Measurements from ENCODE around the gene POLR3F.

The POLR3F gene

GRCh38 chr20:18465536-18466200 is 1.5 kb upstream of the POLR3F start:
- peak overlapping the region; percentile 91 for H2AFZ ChIP-seq (ENCODE audit: low read depth, low read length)
- peaks cover 15% of the 10 kb centered on the region; the same call in 1 of the 2 replicates for H3K36me3 ChIP-seq (ENCODE audit: insufficient read depth, low read length)
- H3K4me3 ChIP-seq (ENCODE audit: low read depth in 1 of 2, low read length in 2 of 2) = no peak overlapping the region
- H3K4me2 ChIP-seq (ENCODE audit: insufficient read depth, low read length) = peak overlapping the region; percentile 89
- no peaks in the 10 kb centered on the region for H4K20me1 ChIP-seq (ENCODE audit: insufficient read depth, low read length)
- H3K79me2 ChIP-seq (ENCODE audit: insufficient read depth, low read length) = peaks cover 34% of the 10 kb centered on the region
- no peaks in the 10 kb centered on the region for H3K9me3 ChIP-seq (ENCODE audit: insufficient read depth, low read length, severe bottlenecking)
- H3K27ac ChIP-seq (ENCODE audit: low read length) = no peak overlapping the region
- H3K27me3 ChIP-seq (ENCODE audit: insufficient read depth, low read length, poor library complexity) = no peaks in the 10 kb centered on the region
- TF ChIP-seq EZH2 (IDR thresholded peaks at IDR 0.05; ENCODE audit: borderline replicate concordance, low read depth, low read length, severe bottlenecking) = no peak
- TF ChIP-seq, protein P1, sequence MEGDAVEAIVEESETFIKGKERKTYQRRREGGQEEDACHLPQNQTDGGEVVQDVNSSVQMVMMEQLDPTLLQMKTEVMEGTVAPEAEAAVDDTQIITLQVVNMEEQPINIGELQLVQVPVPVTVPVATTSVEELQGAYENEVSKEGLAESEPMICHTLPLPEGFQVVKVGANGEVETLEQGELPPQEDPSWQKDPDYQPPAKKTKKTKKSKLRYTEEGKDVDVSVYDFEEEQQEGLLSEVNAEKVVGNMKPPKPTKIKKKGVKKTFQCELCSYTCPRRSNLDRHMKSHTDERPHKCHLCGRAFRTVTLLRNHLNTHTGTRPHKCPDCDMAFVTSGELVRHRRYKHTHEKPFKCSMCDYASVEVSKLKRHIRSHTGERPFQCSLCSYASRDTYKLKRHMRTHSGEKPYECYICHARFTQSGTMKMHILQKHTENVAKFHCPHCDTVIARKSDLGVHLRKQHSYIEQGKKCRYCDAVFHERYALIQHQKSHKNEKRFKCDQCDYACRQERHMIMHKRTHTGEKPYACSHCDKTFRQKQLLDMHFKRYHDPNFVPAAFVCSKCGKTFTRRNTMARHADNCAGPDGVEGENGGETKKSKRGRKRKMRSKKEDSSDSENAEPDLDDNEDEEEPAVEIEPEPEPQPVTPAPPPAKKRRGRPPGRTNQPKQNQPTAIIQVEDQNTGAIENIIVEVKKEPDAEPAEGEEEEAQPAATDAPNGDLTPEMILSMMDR (IDR thresholded peaks at IDR 0.05; ENCODE audit: borderline replicate concordance, extremely low read depth, low read length, poor library complexity, severe bottlenecking) = no peak
- peaks cover 31% of the 10 kb centered on the region for H3K4me1 ChIP-seq (ENCODE audit: insufficient read depth, low read length)
- ATAC-seq (ENCODE audit: insufficient read depth, low read depth) (no peak), DNase-seq (no peak)
- H3K9ac ChIP-seq (ENCODE audit: low read depth, low read length) = no peak overlapping the region

- Histone ChIP-seq H3K36me3 (ENCODE audit: insufficient read depth, low read length) (peaks cover 24% of the 10 kb centered on the region; the same call in 1 of the 2 replicates), H3K4me2 (ENCODE audit: insufficient read depth, low read length) (peak overlapping the region; percentile 89), H3K27me3 (ENCODE audit: insufficient read depth, low read length, poor library complexity) (no peaks in the 10 kb centered on the region), H3K79me2 (ENCODE audit: insufficient read depth, low read length) (peaks cover 36% of the 10 kb centered on the region), H3K4me3 (ENCODE audit: low read depth in 1 of 2, low read length in 2 of 2) (peak overlapping the region; percentile 86 to 89; a peak in 3 of 4 replicates), H3K9ac (ENCODE audit: low read depth, low read length) (peak overlapping the region; percentile 78), H3K27ac (ENCODE audit: low read length) (no peak overlapping the region), H2AFZ (ENCODE audit: low read depth, low read length) (peak overlapping the region; percentile 91), H3K4me1 (ENCODE audit: insufficient read depth, low read length) (peaks cover 31% of the 10 kb centered on the region), H3K9me3 (ENCODE audit: insufficient read depth, low read length, severe bottlenecking) (no peaks in the 10 kb centered on the region), H4K20me1 (ENCODE audit: insufficient read depth, low read length) (no peaks in the 10 kb centered on the region; the same call in 1 of the 2 replicates)
- no peak; the same call in 2 of the 3 replicates for ATAC-seq (ENCODE audit: insufficient read depth, low read depth)
- no peak for DNase-seq
- TF ChIP-seq EZH2 (IDR thresholded peaks at IDR 0.05; ENCODE audit: borderline replicate concordance, low read depth, low read length, severe bottlenecking) = no peak
- TF ChIP-seq, protein P1 (IDR thresholded peaks at IDR 0.05; ENCODE audit: borderline replicate concordance, extremely low read depth, low read length, poor library complexity, severe bottlenecking) = no peak
Observed at GRCh38 chr20:18466574-18466893, 656 bp upstream of the POLR3F start.

DNA sequence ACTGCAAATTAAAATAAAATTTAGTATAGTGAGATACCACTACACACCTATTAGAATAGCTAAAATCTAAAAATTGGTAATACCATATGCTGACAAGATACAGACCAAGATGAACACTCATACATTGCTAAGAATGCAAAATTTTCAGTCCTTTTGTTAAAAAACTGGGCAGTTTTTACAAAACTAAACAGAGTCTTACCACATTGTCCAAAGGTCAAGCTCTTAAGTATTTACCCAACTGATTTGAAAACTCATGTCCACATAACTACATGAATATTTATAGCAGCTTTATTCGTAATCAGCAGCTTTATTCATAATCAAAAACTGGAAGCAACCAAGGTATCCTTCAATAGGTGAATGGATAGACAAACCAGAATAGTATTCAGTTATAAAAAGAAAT is 10.0 kb downstream of the POLR3F start:
- no peaks in the 10 kb centered on the region for H4K20me1 ChIP-seq (ENCODE audit: insufficient read depth, low read length)
- no peak overlapping the region for H3K9ac ChIP-seq (ENCODE audit: low read depth, low read length)
- no peak overlapping the region for H3K27ac ChIP-seq (ENCODE audit: low read length)
- H3K79me2 ChIP-seq (ENCODE audit: insufficient read depth, low read length) = no peaks in the 10 kb centered on the region
- H3K27me3 ChIP-seq (ENCODE audit: insufficient read depth, low read length, poor library complexity) = no peaks in the 10 kb centered on the region
- TF ChIP-seq, protein P1 (IDR thresholded peaks at IDR 0.05; ENCODE audit: borderline replicate concordance, extremely low read depth, low read length, poor library complexity, severe bottlenecking) = no peak
- TF ChIP-seq EZH2 (IDR thresholded peaks at IDR 0.05; ENCODE audit: borderline replicate concordance, low read depth, low read length, severe bottlenecking) = no peak
- H3K36me3 ChIP-seq (ENCODE audit: insufficient read depth, low read length) = peaks cover 79% of the 10 kb centered on the region
- H2AFZ ChIP-seq (ENCODE audit: low read depth, low read length) = no peak overlapping the region
- H3K4me1 ChIP-seq (ENCODE audit: insufficient read depth, low read length) = no peaks in the 10 kb centered on the region
- no peak overlapping the region for H3K4me2 ChIP-seq (ENCODE audit: insufficient read depth, low read length)
- no peak for DNase-seq
- no peaks in the 10 kb centered on the region for H3K9me3 ChIP-seq (ENCODE audit: insufficient read depth, low read length, severe bottlenecking)
- no peak overlapping the region for H3K4me3 ChIP-seq (ENCODE audit: low read depth in 1 of 2, low read length in 2 of 2)
- no peak for ATAC-seq (ENCODE audit: insufficient read depth, low read depth)

Data from DND-41 (cell line).